CD4-positive, alpha-beta T cell (primary cell): Measurements from ENCODE around the gene UNC119. TPM values are rescaled to one million over a fixed set of nuclear protein-coding genes. Genes with fewer than 3 reads are reported as not detected.

Experiments used
- ATAC-seq: fragments of 200-7000 bp; cut with Tn5 transposase; one replicate; pipeline ENCODE4 v1.10.0; 2022; ENCODE audit warnings: mild to moderate bottlenecking; ENCODE audit not compliant: poor library complexity
- CTCF ChIA-PET: fragments of 350-600 bp; sonication (Branson Sonifier 250); formaldehyde crosslinking; loops from one replicate; lab custom pipeline; 2021; ENCODE audit warnings: antibody characterized with exemption, inconsistent platforms; lab: Charles Lee
- POLR2A ChIA-PET: fragments of 350-600 bp; sonication (Branson Sonifier 250); formaldehyde crosslinking; loops from one replicate; lab custom pipeline; 2021; ENCODE audit warnings: antibody characterized with exemption, inconsistent platforms; lab: Charles Lee
- DNase-seq, 14 experiments: peaks; one replicate each; pipeline ENCODE4 v3.0.0-alpha.2; 2013 to 2020; ENCODE audit warnings: mixed read lengths in 2 of 14
- H3K27ac ChIP-seq, 2 donors: one replicate each; pipeline versions ENCODE4 v1.5.1 to v1.7.0; 2013; ENCODE audit warnings: low read length in 2 of 2, low read depth in 1 of 2, mild to moderate bottlenecking in 1 of 2
- H3K27me3 ChIP-seq, 2 experiments: 1 replicate in 1 of 2; 2 replicates in 1 of 2; pipeline versions ENCODE4 v1.6.1 to v1.7.0; 2013; ENCODE audit warnings: low read length in 2 of 2, control low read depth in 1 of 2, mild to moderate bottlenecking in 1 of 2, moderate library complexity in 1 of 2; ENCODE audit not compliant: insufficient read depth in 2 of 2, control insufficient read depth in 1 of 2
- H3K36me3 ChIP-seq: one replicate; pipeline ENCODE4 v1.6.1; 2013; ENCODE audit warnings: low read length, control low read depth; ENCODE audit not compliant: insufficient read depth
- H3K4me1 ChIP-seq: one replicate; pipeline ENCODE4 v1.6.1; 2013; ENCODE audit warnings: low read length, control low read depth; ENCODE audit not compliant: insufficient read depth
- H3K4me3 ChIP-seq: one replicate; pipeline ENCODE4 v1.5.1; 2013; ENCODE audit warnings: mild to moderate bottlenecking, low read length, moderate library complexity
- H3K9me3 ChIP-seq, 2 experiments: 1 replicate in 1 of 2; 2 replicates in 1 of 2; pipeline versions ENCODE4 v1.6.1 to v1.7.0; 2013; ENCODE audit warnings: low read length in 2 of 2, mild to moderate bottlenecking in 2 of 2, control low read depth in 1 of 2, moderate library complexity in 1 of 2; ENCODE audit not compliant: control insufficient read depth in 1 of 2, insufficient read depth in 1 of 2
- H3K27ac Mint-ChIP-seq: one replicate; pipeline ENCODE4 v1.8.0; 2020; ENCODE audit warnings: mixed read lengths
- H3K27me3 Mint-ChIP-seq: one replicate; pipeline ENCODE4 v1.8.0; 2021; ENCODE audit warnings: mixed read lengths
- H3K36me3 Mint-ChIP-seq: one replicate; pipeline ENCODE4 v1.8.0; 2021; ENCODE audit warnings: low read depth, mixed read lengths
- H3K4me1 Mint-ChIP-seq: one replicate; pipeline ENCODE4 v1.8.0; 2021; ENCODE audit warnings: low read depth, mixed read lengths
- H3K4me3 Mint-ChIP-seq: one replicate; pipeline ENCODE4 v1.8.0; 2020; ENCODE audit warnings: mild to moderate bottlenecking, mixed read lengths
- H3K9me3 Mint-ChIP-seq: one replicate; pipeline ENCODE4 v1.8.0; 2020; ENCODE audit warnings: mixed read lengths
- CTCF ChIP-seq: fragments of 200-600 bp; IDR thresholded peaks from one replicate; pipeline ENCODE4 v1.8.0; 2022; ENCODE audit warnings: antibody characterized with exemption, mild to moderate bottlenecking
- intact Hi-C, 2 experiments: fragments of 100-400 bp; cut with DNase I in 1 of 2; cut with micrococcal nuclease in 1 of 2; formaldehyde crosslinking; loops; one replicate each; pipeline versions ENCODE4 v1.15.1 to v1.9.0; 2023 to 2025; cut with DNase I, micrococcal nuclease
- total RNA-seq, 174 experiments: library from RNA in 2 of 174; stranded (reverse) in 2 of 174; gene quantifications; one replicate each; pipeline ENCODE4 v1.2.3 and lab custom pipeline; 2021 to 2026

The UNC119 gene
- total RNA-seq, 2 experiments from 2014 or later = 77.1 to 83.9 TPM

DNA sequence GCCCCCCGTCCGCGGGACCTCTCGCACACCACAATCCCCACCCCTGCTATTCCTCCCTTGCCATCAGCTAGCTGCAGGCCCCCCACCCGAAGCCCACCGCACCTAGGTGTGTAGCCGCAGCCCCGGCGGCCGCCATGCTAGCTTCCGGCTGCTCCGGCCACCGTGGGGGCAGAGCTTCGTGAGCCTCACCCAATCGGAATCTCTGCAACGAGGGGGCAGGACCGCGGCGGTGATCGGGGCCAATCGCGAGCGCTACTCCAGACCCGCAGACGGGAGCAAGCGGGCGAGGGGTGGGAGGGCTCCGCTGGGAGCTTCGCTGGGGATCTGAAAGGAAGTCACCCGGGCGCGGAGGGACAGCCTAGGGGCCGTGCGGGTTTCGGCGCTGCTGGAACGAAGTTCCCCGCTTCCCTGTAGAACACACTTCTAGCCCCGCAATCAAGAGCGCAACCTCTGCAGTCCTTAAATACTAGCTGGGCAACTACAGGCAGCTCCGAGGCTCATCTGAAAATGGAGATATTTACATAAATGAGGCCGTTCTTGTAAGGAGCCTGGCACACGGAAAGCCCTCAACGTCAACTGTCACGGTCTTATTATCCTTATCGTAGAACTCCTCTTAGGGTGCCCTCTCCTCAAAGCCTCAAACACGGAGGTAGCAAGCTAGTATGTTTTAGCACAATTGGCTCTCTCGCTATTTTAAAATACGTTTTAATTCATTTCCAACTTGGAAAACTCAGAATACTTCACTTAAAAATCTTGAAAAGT lies 19.1 kb upstream of the UNC119 start, which contains the start of gene PIGS:
TSS of gene PIGS (minus strand) at position 164 of the 762 bp plus-strand sequence. CDS start at position 136, 28 bp downstream.
- ATAC-seq = peak; percentile 96
- peaks cover 3% of the 10 kb centered on the region for H3K36me3 ChIP-seq
- peak within 1 kb of the TSS; percentile 95 for H3K4me3 ChIP-seq
- Mint-ChIP-seq H3K4me3 (peak within 1 kb of the TSS; percentile 94), H3K36me3 (peaks cover 48% of the 10 kb centered on the region), H3K27me3 (no peaks in the 10 kb centered on the region), H3K4me1 (peaks cover 65% of the 10 kb centered on the region), H3K9me3 (no peaks in the 10 kb centered on the region), H3K27ac (peak within 1 kb of the TSS; percentile 91)
- no peak for TF ChIP-seq CTCF
- DNase-seq = peak; percentile 78 to 95 (median 88)
- POLR2A ChIA-PET = interaction anchor here (0.6 to 4.4 kb wide), 15 partner anchors 9 to 380 kb away, joined by 3 to 70 read pairs (median 5); partner anchors contain the start of genes BLTP2, NEK8, PHF12 and POLDIP2
- H3K27ac ChIP-seq = peak within 1 kb of the TSS; percentile 66 to 85
- intact Hi-C loops = loop anchor here (1.0 to 10.0 kb wide), 4 partner anchors 19 to 383 kb away; partner anchors contain the start of genes PHF12 (in 1 of the 2), SPAG5 (in 1 of the 2) and UNC119 (in 1 of the 2)
- CTCF ChIA-PET = interaction anchor here (0.8 to 1.4 kb wide), 5 partner anchors 22 to 91 kb away, joined by 3 to 4 read pairs (median 3); partner anchors contain the start of gene SUPT6H
- no peaks in the 10 kb centered on the region for H3K9me3 ChIP-seq
- no peaks in the 10 kb centered on the region for H3K27me3 ChIP-seq
- H3K4me1 ChIP-seq = peaks cover 54% of the 10 kb centered on the region

GRCh38 chr17:28570716-28571360 lies 18.4 kb upstream of the UNC119 start:
- ChIA-PET CTCF (interaction anchor here (0.8 to 1.4 kb wide), 4 partner anchors 21 to 92 kb away, joined by 3 to 4 read pairs (median 4); partner anchors contain the start of gene SUPT6H), POLR2A (interaction anchor here (0.6 to 4.4 kb wide), 16 partner anchors 9 to 381 kb away, joined by 3 to 70 read pairs (median 5); partner anchors contain the start of genes BLTP2, NEK8, PHF12 and POLDIP2)
- Mint-ChIP-seq H3K36me3 (peaks cover 48% of the 10 kb centered on the region), H3K27me3 (no peaks in the 10 kb centered on the region), H3K4me3 (peak overlapping the region; percentile 94), H3K4me1 (peaks cover 58% of the 10 kb centered on the region), H3K27ac (peak overlapping the region; percentile 91), H3K9me3 (no peaks in the 10 kb centered on the region)
- peak overlapping the region; percentile 66 to 85 for H3K27ac ChIP-seq
- H3K4me1 ChIP-seq = peaks cover 52% of the 10 kb centered on the region
- H3K36me3 ChIP-seq = peaks cover 3% of the 10 kb centered on the region
- no peak for TF ChIP-seq CTCF
- H3K4me3 ChIP-seq = peak overlapping the region; percentile 95
- H3K9me3 ChIP-seq = no peaks in the 10 kb centered on the region
- intact Hi-C loops = loop anchor here (1.0 to 10.0 kb wide), 4 partner anchors 19 to 384 kb away; partner anchors contain the start of genes PHF12 (in 1 of the 2), SPAG5 (in 1 of the 2) and UNC119 (in 1 of the 2)
- DNase-seq = peak in 11 of 14 experiments; percentile 24 to 73 (median 43)
- H3K27me3 ChIP-seq = no peaks in the 10 kb centered on the region
- peak; percentile 54 for ATAC-seq

DNA sequence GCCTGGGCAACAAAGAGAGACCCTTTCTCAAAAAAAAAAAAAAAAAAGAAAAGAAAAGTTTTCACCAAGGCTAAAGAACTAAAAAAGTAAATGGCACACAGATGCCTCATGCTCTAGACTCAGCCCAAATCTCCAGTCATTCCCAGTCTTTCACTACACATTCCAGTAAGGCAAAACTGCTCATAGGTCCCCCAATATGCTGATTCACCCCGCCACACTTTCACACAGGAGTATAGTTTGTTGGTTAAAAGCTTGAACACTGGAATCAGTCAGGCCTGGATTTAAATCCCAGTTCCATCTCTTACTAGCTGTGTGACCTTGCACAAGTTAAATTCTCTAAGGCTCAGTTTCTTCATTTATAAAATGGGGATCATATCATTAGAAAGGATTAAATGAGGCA lies 17.0 kb upstream of the UNC119 start:
- no peak overlapping the region for H3K4me3 ChIP-seq
- ChIA-PET POLR2A (interaction anchor here (0.8 to 4.4 kb wide), 2 partner anchors 20 to 30 kb away, joined by 3 to 70 read pairs; partner anchors contain the start of gene SPAG5), CTCF (no interaction called here)
- no peaks in the 10 kb centered on the region for H3K27me3 ChIP-seq
- H3K4me3 Mint-ChIP-seq = peak overlapping the region; percentile 94
- ATAC-seq (no peak), DNase-seq (no peak)
- peaks cover 50% of the 10 kb centered on the region for H3K4me1 ChIP-seq
- TF ChIP-seq CTCF = no peak
- no peak overlapping the region for H3K27ac ChIP-seq
- peaks cover 65% of the 10 kb centered on the region for H3K4me1 Mint-ChIP-seq
- no peaks in the 10 kb centered on the region for H3K27me3 Mint-ChIP-seq
- H3K36me3 Mint-ChIP-seq = peaks cover 55% of the 10 kb centered on the region
- H3K27ac Mint-ChIP-seq = peak overlapping the region; percentile 91
- intact Hi-C loops = no loop called here
- H3K9me3 ChIP-seq = no peaks in the 10 kb centered on the region
- peaks cover 3% of the 10 kb centered on the region for H3K36me3 ChIP-seq
- no peaks in the 10 kb centered on the region for H3K9me3 Mint-ChIP-seq
